22Rv1 (cell line): ENCODE results near the gene MORN2.

ENCODE experiments used
- CTCF ChIP-seq: fragments of 450-650 bp; IDR thresholded peaks from 2 replicates; pipeline ENCODE4 v1.5.1; 2017; ENCODE audit warnings: mild to moderate bottlenecking
- ZFX ChIP-seq: fragments of 450-650 bp; IDR thresholded peaks from 2 replicates; pipeline ENCODE4 v1.6.1; 2017; ENCODE audit warnings: antibody characterized with exemption, borderline replicate concordance

- no peak for TF ChIP-seq CTCF
- no peak for TF ChIP-seq ZFX
Measured at GRCh38 chr2:38922389-38922788, 46.6 kb downstream of the MORN2 start.
